Measurements from ENCODE around the gene BPHL. TPM values are rescaled to one million over a fixed set of nuclear protein-coding genes. Genes with fewer than 3 reads are reported as not detected.

Gene BPHL
- total and polyA plus RNA-seq, 2 experiments from 2014 or later = 22.8 to 45.5 TPM

GRCh38 chr6:3085074-3085473 lies 33.4 kb upstream of the BPHL start (continued):
- TF ChIP-seq CTCF (conservative IDR thresholded peaks at IDR 0.05; ENCODE audit: low read depth in 2 of 2) (no peak), CREB1 (CRISPR knock-in tag; IDR thresholded peaks at IDR 0.05; ENCODE audit: low read depth) (no peak)

DNA sequence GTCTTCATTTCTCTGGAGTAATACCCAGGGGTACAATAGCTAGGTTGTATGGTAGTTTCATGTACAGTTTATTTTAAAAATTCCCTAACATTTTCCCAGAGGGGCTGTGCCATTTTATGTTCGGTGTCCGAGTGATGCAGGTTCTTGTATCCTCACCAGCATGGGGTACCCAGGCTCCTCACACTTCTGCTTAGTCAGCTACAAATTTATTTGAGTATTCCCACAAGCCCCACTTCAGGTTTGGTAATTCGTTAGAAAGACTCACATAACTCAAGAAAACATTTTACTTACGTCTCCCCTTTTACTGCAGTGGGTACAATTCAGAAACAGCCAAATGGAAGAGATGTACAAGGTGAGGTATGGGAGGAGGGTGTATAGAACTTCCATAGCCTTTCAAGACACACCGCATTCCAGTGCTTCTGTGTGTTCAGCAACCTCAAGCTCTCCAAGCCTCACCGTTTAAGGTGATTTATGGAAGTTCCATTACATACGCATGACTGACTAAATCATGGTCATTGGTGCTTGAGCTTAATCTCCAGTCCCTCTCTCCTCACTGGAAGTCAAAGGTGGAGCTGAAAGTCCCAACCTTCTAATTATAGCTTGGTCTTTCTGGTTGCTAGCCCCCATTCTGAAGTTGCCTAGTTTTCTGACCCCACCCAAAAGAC lies 32.1 kb upstream of the BPHL start:
- Histone ChIP-seq H3K79me2 (replicated peaks; ENCODE audit: insufficient read depth) (no peaks in the 10 kb centered on the region), H3K36me3 (ENCODE audit: insufficient read depth) (peaks cover 74% of the 10 kb centered on the region), H2AFZ (no peak overlapping the region), H3K27me3 (ENCODE audit: insufficient read depth) (no peaks in the 10 kb centered on the region), H3F3A (replicated peaks; ENCODE audit: low read depth) (peaks cover 26% of the 10 kb centered on the region), H3K27ac (ENCODE audit: low read depth) (no peak overlapping the region), H4K20me1 (replicated peaks; ENCODE audit: insufficient read depth) (no peaks in the 10 kb centered on the region), H3K4me3 (no peak overlapping the region), H3K4me2 (no peak overlapping the region), H3K9me2 (ENCODE audit: insufficient read depth) (no peaks in the 10 kb centered on the region), H3K4me1 (ENCODE audit: insufficient read depth) (peaks cover under 1% of the 10 kb centered on the region; the same call in 1 of the 2 replicates)
- ATAC-seq (no peak), DNase-seq (ENCODE audit: low spot score) (no peak)
- Mint-ChIP-seq H3K27me3 (ENCODE audit: insufficient read depth, low read depth, poor library complexity) (peaks cover 21% of the 10 kb centered on the region), H3K27ac (no peak overlapping the region), H3K4me1 (peaks cover 6% of the 10 kb centered on the region), H3K9me3 (peaks cover 74% of the 10 kb centered on the region), H3K36me3 (ENCODE audit: low read depth) (peaks cover 91% of the 10 kb centered on the region), H3K4me3 (no peak overlapping the region)
- TF ChIP-seq CTCF (conservative IDR thresholded peaks at IDR 0.05; ENCODE audit: low read depth in 2 of 2) (no peak), ZNF331 (CRISPR knock-in tag; IDR thresholded peaks at IDR 0.05; ENCODE audit: low read depth) (no peak), POLR2AphosphoS5 (IDR thresholded peaks at IDR 0.05; ENCODE audit: low read depth) (no peak), EZH2phosphoT487 (IDR thresholded peaks at IDR 0.05; ENCODE audit: unreplicated experiment) (no peak), ETS1 (IDR thresholded peaks at IDR 0.05) (no peak), EZH2 (IDR thresholded peaks at IDR 0.05; ENCODE audit: low read depth, unreplicated experiment) (no peak), CREB1 (CRISPR knock-in tag; IDR thresholded peaks at IDR 0.05; ENCODE audit: low read depth) (no peak), NANOG (IDR thresholded peaks at IDR 0.05; ENCODE audit: borderline replicate concordance) (no peak), REST (IDR thresholded peaks at IDR 0.05; ENCODE audit: unreplicated experiment) (no peak)
